NCI-H2081 (cell line): Measurements from ENCODE around the gene COX10.
"Not testable (repeated sequence)": the region's sequence is repeated elsewhere in the genome, so short reads cannot be mapped to it uniquely, and the experiment has no call there.

ENCODE experiments used
- DNase-seq, 2 experiments: peaks; one replicate each; lab custom pipeline; 2025; lab: John Stamatoyannopoulos, UW

COX10 gene

GRCh38 chr17:14069251-14070021 is at the start of gene COX10:
TSS of gene COX10 (plus strand) at chr17:14069504. CDS start at chr17:14069606, 102 bp downstream.
- peak; percentile 71 to 82 for DNase-seq

DNA sequence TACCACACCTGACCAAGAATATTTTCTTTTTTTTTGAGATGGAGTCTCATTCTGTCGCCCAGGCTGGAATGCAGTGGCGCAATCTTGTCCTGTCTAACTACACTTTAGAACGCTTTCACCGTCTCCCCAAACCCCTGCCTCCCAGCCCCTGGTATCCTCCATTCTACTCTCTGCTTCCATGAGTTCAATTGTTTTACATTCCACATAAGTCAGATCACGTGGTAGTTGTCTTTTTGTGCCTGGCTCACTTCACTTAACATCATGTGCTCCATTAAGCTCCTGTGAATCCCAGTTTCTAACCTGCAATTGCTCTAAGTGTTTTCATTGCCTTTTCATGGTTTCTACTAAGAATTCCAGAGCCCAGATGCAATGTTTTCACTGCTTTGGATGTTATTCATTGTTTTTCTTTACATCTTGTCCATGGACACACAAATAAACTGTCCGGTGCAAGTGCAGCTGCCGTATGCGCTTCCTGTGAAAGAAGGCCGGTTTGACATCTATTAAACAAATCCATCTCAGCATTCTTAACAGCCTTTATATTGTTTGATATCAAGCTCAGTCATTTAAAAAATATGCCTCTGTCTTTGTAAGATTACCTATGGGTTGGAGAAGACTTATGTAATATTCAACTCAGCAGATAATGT is 47.5 kb upstream of the COX10 start:
- not testable (repeated sequence) for DNase-seq

DNA sequence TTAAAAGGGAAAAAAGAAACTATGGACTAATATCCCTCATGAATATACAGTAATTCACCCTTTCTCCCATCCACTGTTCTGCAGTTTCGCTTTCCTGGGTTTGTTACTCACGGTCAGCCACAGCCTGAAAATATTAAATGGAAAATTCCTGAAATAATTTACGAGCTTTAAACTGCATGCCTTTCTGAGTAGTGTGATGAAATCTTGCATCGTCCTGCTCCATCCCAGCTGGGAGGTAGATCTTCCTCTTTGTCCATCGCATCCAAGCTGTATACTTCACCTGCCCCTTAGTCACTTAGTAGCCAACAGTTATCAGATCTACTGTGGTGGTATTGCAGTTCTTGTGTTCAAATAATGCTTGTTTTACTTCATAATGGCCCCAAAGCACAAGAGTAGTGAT is 39.5 kb upstream of the COX10 start:
- not testable (repeated sequence) for DNase-seq

- DNase-seq, result no peak
Measured at GRCh38 chr17:14032234-14032633, 37.1 kb upstream of the COX10 start.

DNA sequence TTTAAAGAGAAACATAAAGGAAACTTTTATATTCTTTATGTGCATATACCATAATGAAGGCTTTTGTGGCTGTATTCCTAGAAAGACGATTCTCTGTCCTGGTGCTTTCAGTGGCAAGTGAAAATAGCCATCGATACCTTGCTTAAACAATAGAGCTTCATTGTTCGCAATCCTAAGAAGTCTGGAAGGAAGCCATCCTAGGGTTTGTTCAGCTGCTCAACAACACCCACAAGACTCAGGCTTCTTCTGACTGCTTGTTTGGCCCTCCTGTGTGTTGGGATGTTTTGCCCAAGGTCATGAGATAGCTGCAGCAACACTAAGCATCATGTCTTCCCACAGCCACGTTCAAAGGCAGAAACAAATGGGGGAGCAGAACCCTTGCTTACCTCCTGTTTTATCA is 36.1 kb upstream of the COX10 start:
- DNase-seq, result no peak

DNA sequence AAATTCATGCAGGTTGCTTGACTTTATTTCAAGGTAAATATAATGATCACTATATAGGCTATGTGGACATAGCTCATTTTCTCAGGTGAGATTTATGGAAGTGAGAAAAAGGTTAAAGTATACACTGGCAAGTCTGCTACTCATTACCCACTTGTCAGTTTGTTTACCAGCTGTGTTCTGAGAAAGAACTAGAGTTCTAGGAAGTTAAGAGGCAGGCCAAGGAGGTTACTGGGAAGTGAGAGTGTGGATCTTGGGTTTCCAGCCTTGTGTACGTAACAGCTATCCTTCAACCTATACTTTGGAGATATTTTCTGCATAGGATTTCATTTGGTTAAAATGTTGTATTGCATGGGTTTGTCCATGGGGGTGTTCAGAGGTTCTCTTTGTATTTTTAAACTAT is 31.9 kb upstream of the COX10 start:
- DNase-seq, result no peak

DNA sequence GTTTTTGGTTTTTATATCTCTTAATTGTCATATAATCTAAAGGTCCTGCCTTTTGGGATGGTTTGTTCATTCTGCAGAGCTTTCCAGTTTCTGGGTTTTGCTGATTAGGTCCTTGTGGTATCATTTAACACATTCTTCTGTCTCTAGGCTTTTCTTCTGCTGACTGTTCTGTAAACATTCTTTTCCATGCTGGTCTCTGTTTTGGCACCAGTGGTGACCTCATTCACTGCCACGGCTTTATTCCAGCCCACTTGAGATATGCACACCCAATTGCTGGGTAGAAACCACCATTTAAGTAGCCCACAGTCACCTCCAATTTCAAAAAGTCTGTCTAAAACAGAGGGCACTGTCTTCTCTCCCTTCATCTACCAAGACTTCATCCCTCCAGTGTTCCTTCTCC is 31.1 kb upstream of the COX10 start:
- DNase-seq, result no peak

- DNase-seq, result no peak
Measured at GRCh38 chr17:14042411-14042810, 26.9 kb upstream of the COX10 start.

- no peak for DNase-seq
Measured at GRCh38 chr17:14044702-14045101, 24.6 kb upstream of the COX10 start.

GRCh38 chr17:14046978-14047377 is 22.3 kb upstream of the COX10 start:
- no peak for DNase-seq

- DNase-seq, result no peak
Measured at GRCh38 chr17:14047591-14047990, 21.7 kb upstream of the COX10 start.

DNA sequence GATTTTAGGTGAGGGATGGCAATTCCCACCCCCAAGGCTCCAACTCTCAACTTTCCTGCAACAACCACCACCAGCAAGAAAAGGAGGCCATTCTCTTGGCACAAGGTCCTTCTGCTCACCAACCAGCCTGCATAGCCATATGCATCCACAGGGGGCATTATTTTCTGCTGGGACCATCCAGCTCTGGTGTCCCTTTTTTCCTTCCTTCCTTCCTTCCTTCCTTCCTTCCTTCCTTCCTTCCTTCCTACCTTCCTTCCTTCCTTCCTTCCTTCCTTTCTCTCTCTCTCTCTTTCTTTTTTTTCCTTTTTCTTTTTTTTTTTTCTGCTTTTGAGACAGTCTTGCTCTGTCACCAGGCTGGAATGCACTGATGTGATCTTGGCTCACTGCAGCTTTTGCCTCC is 21.1 kb upstream of the COX10 start:
- no peak for DNase-seq

- DNase-seq, result no peak
Measured at GRCh38 chr17:14050616-14051015, 18.7 kb upstream of the COX10 start.

- no peak for DNase-seq
Measured at GRCh38 chr17:14051692-14052091, 17.6 kb upstream of the COX10 start.

DNA sequence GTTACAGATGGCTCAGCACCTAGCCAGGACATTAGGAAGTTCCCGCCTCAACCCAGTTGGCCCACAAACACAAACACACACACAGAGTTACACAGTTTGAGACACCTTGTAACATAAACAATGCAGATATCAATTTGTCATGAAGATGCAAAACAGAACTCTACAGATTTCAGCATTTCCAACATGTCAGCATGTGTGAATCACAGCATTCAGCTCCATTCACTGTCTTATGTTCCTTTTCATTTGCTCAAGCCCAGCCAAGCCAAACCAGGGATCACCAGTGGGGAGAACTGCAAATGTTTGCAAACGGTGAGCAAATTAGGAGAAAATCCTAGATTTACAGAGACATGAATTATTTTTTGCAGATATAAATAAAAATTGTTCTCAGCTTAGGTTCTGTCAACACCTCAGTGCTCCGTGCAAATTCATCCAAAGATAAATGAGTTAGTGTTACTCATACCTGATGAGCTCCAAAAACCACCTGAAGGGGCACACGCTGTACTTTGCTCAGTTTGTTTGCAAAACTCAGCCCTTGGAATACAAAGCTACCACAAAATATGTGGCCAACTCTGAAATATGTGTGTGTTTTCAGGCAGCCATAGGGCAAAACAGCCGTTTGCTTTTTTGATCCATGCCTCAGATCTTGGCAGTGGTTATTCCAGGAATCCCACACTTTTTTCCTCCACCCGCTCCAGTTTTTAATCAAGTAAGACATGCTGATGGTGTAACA is 16.3 kb upstream of the COX10 start:
- DNase-seq, result no peak

- DNase-seq, result no peak
Measured at GRCh38 chr17:14057591-14057990, 11.7 kb upstream of the COX10 start.

GRCh38 chr17:14058051-14058450 is 11.3 kb upstream of the COX10 start:
- no peak for DNase-seq

DNA sequence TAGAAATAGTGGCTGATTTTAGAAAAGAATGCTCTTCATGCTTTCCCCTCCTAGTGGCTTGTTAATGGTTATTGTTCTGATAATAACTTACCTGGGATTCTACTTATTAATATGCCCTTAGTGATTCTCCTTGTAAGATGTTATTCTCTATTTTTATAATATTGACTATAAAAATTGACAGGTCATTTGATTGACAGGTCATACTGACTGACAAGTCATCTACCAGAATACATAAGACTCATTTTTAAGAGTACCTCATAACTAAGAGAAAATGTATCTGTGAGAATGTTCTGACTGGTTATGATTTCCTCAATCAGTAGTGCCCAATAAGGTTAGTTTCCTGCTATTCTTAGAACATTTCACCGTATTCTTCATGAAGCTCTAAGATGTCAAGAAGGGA is 8.6 kb upstream of the COX10 start:
- no peak for DNase-seq

GRCh38 chr17:14061666-14062560 is 7.4 kb upstream of the COX10 start:
- no peak for DNase-seq

- no peak for DNase-seq
Measured at GRCh38 chr17:14067347-14067746, 2.0 kb upstream of the COX10 start.

GRCh38 chr17:14068542-14069250 is 608 bp upstream of the COX10 start:
- DNase-seq, result peak in 1 of 2 experiments; percentile 1
